Tongue (tissue), 2 donors: ENCODE data around the gene FRMD3. TPM values are rescaled to one million over a fixed set of nuclear protein-coding genes. Genes with fewer than 3 reads are reported as not detected.
A peak's percentile ranks its signal among the peaks of the same experiment; 100 is the strongest.

ENCODE experiments used
- DNase-seq: peaks from one replicate; pipeline ENCODE4 v3.0.0-alpha.2; 2015
- total RNA-seq: library from RNA; depleted of rRNA; stranded (reverse); fragments of >200 nt; gene quantifications from one replicate; pipeline ENCODE4 v1.2.3, GENCODE V29; 2014

The FRMD3 gene
- total RNA-seq, 1 donor from 2014 or later: 33.2 TPM

DNA sequence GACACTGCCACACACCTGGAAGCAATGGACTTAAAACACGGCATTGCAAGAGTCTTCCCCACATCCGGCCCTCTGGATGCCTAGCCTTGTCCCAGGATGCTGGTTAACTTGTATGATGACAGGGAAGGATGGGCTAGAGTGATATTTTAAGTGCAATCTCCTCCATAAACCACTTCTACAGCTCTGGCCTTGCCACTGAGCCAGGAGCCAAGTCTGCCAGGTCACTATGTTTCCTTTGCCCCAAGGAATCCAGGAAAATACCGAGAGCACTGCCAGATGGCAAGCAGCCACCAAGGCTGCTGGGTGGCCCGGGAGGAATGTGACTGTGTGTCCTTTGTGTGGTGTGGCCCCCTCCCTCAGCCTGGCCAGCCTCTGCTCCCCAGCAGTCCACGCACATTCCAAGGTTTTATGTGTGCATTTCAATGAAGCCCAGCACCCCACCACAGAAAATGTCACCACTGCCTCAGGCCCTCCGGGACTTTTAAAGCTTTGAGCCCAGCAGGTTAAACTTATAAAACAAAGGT lies 106.0 kb downstream of the FRMD3 start:
- DNase-seq: peak; percentile 70

- no peak for DNase-seq
Measured at GRCh38 chr9:83431101-83432060, 106.8 kb downstream of the FRMD3 start.

GRCh38 chr9:83430681-83431080 lies 107.5 kb downstream of the FRMD3 start:
- DNase-seq: no peak

DNA sequence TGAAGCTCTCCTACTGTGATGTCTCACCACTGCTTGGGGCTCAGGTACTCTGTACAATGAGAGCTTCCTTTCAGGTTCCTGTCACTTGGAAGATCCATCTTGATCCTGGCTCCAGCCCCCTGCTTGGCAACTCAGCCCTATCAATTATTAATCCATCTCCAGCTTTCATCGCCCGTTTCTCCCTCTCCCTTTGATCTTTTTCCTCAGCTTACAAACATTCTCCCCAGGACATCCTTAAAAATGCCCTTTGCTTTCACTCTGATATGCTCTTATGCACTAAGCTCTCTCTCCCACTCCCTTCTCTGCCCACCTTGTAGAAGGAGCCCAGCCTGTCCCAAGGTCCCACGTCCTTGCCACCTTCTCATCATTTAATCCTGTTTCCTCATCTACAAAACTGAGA lies 109.0 kb downstream of the FRMD3 start:
- no peak for DNase-seq

- DNase-seq: no peak
Measured at GRCh38 chr9:83425240-83425639, 113.0 kb downstream of the FRMD3 start.

- no peak for DNase-seq
Measured at GRCh38 chr9:83424831-83425230, 113.4 kb downstream of the FRMD3 start.

DNA sequence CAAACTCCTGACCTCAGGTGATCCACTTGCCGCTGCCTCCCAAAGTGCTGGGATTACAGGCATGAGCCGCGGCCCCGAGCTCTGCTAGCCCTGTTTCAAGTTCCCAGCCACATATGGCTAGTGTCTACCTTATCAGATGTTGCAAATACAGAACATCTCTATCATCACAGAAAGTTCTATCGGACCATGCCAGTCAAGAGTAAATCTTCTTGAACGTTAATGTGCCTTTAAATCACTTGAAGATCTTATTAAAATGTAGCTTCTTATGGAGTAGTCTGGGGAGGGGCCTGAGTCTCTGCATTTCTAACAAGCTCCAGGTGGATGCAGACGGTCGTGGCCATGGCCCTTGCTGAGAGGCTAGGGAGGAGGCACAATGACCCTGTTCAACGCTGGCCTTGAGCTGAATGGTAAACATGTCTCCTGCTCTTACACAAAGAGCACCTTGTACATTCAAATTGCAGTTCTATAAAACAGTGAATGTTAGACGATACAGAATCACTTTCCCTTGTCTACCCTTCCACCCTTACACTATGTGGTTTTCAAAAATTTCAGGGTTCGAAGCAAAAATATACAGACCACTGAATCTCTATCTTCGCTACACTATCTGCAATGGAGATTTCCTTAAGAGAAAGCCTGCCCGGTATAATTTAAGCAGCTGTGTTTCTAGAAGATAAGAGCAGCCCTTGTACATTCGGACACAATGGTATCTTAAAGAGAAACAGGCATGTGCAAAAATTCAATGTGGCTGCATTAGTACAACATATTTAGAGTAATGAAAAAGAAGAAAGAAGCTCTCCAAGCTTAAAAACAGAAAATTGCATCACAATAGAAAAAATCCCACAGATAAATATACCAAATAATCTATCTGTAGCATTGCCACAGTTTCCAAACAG lies 114.1 kb downstream of the FRMD3 start:
- no peak for DNase-seq

GRCh38 chr9:83422527-83422926 lies 115.7 kb downstream of the FRMD3 start:
- peak; percentile 67 for DNase-seq

DNA sequence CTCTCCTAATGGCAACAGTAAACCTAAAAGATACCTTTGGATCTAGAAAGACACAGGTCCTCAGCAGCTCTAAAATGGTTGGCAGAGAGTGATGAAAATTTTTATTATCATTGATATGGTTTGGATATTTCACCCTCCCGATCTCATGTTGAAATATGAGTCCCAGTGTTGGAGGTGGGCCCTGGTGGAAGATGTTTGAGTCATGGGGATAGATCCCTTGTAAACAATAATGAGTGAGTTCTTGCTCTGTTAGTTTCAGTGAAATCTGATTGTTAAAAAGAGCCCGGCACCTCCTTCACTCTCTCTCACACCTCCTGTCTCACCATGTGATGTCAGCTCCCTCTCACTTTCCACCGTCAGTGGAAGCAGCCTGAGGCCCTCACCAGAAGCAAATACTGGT lies 117.7 kb downstream of the FRMD3 start:
- DNase-seq: no peak

GRCh38 chr9:83419961-83420360 lies 118.2 kb downstream of the FRMD3 start:
- peak; percentile 56 for DNase-seq

GRCh38 chr9:83418283-83418682 lies 119.9 kb downstream of the FRMD3 start:
- DNase-seq: no peak

DNA sequence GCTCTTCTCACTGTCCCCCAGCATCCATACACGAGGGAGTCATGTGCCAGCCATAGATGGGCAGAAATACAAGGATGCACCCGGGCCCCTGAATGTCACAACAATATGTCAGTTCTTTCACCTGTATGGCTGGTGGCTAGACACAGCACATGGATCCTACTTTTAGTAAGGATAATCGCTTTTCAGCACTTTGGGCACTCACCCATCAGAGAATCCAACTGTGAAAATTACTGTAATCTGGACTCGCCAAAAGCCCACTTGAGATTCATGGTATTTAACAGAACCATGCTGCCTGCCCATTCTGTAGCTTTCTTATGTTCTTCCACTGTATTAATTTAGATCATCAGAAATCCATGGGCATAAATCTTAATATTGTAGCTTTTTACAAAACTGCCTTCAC lies 124.8 kb downstream of the FRMD3 start:
- DNase-seq: peak; percentile 32

GRCh38 chr9:83410701-83411100 lies 127.5 kb downstream of the FRMD3 start:
- no peak for DNase-seq

GRCh38 chr9:83406921-83407320 lies 131.3 kb downstream of the FRMD3 start:
- no peak for DNase-seq

- DNase-seq: peak; percentile 64
Measured at GRCh38 chr9:83405759-83406158, 132.4 kb downstream of the FRMD3 start.

DNA sequence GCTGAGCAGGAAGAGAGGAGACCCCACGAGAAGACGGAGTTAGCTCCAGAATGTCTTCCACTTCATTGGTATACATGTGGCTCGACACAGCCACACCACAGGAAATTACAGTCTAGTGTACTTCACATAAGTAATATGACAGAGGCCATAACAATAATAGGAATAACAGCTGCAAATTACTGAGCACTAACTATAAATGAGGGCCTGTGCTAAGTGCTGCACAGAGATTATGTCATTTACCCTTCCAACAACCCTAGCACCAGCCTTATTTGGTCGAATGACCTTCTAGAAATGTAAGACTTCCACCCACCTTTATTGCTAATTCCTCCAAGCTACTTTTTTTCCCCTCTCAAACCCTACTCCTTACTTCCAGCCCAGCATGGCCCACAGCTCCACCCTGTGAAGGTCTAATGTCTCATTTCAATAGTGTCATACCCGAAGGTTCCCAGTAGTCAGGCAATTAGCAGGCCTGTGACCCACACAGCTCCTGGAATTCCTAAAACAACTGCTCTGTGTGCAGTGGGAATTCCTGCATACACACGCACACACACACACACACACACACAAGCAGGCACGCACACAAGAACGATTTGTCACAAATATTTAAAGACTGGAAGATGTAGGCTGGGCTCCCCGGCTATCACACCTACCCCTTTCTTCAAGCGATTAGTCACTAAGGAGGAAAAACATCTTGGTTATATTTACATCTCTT lies 134.5 kb downstream of the FRMD3 start:
- DNase-seq: peak; percentile 32

GRCh38 chr9:83401328-83401900 lies 136.8 kb downstream of the FRMD3 start:
- no peak for DNase-seq

- no peak for DNase-seq
Measured at GRCh38 chr9:83396813-83397212, 141.4 kb downstream of the FRMD3 start.

GRCh38 chr9:83396342-83396741 lies 141.9 kb downstream of the FRMD3 start:
- DNase-seq: no peak

- DNase-seq: no peak
Measured at GRCh38 chr9:83392228-83392627, 146.0 kb downstream of the FRMD3 start.

- no peak for DNase-seq
Measured at GRCh38 chr9:83388346-83388745, 149.9 kb downstream of the FRMD3 start.
